Esophagus muscularis mucosa (tissue), 4 donors: ENCODE results near the gene XYLT1. TPM values are rescaled to one million over a fixed set of nuclear protein-coding genes. Genes with fewer than 3 reads are reported as not detected.
"Not testable (repeated sequence)": the region's sequence is repeated elsewhere in the genome, so short reads cannot be mapped to it uniquely, and the experiment has no call there.

Source experiments
- DNase-seq: peaks from one replicate; pipeline ENCODE4 v3.0.0-alpha.2; 2017; ENCODE audit errors: extremely low spot score
- H3K27ac ChIP-seq, 4 donors: fragments of 200-600 bp; sonication (generic); replicated peaks in 1 of 4; 1 replicate in 3 of 4; 2 replicates in 1 of 4; pipeline ENCODE4 v1.5.1; 2016 to 2019; ENCODE audit warnings: mild to moderate bottlenecking in 1 of 4
- H3K27me3 ChIP-seq, 4 donors: fragments of 200-600 bp; sonication (generic); one replicate each; pipeline versions ENCODE4 v1.5.1 to v1.6.0; 2016 to 2019
- H3K36me3 ChIP-seq, 4 donors: fragments of 200-600 bp; sonication (generic); one replicate each; pipeline ENCODE4 v1.5.1; 2016 to 2019
- H3K4me1 ChIP-seq, 4 donors: fragments of 200-600 bp; sonication (generic); one replicate each; pipeline ENCODE4 v1.5.1; 2016 to 2019
- H3K4me3 ChIP-seq, 4 donors: fragments of 200-600 bp; sonication (generic); 1 replicate in 2 of 4; 2 replicates in 2 of 4; pipeline ENCODE4 v1.5.1; 2016 to 2019; ENCODE audit warnings: mild to moderate bottlenecking in 4 of 4, moderate library complexity in 1 of 4
- H3K9me3 ChIP-seq, 4 donors: fragments of 200-600 bp; sonication (generic); 1 replicate in 3 of 4; 2 replicates in 1 of 4; pipeline ENCODE4 v1.5.1; 2016 to 2019
- CTCF ChIP-seq, 3 experiments: fragments of 200-600 bp in 2 of 3; fragments of 450-650 bp in 1 of 3; sonication (generic) in 2 of 3; IDR thresholded peaks; one replicate each; pipeline ENCODE4 v1.5.1; 2017 to 2019; ENCODE audit warnings: antibody characterized with exemption in 3 of 3, mild to moderate bottlenecking in 2 of 3, moderate library complexity in 1 of 3
- EP300 ChIP-seq: sonication (generic); formaldehyde crosslinking; IDR thresholded peaks from one replicate; pipeline ENCODE4 v1.6.1; 2017; ENCODE audit warnings: antibody characterized with exemption
- POLR2A ChIP-seq: fragments of 450-650 bp; IDR thresholded peaks from one replicate; pipeline ENCODE4 v1.6.1; 2017; ENCODE audit warnings: antibody characterized with exemption, moderate library complexity, mild to moderate bottlenecking, low read depth
- POLR2AphosphoS5 ChIP-seq, 2 donors: sonication (generic); formaldehyde crosslinking; IDR thresholded peaks; one replicate each; pipeline ENCODE4 v1.6.1; 2017; ENCODE audit warnings: antibody characterized with exemption in 2 of 2
- WGBS: methylation state at CpG from one replicate; pipeline ENCODE4 v1.1.5; 2018; 5-methylcytosine and 5-hydroxymethylcytosine counted together
- intact Hi-C: fragments of 100-400 bp; cut with DNase I; formaldehyde crosslinking; loops from one replicate; pipeline ENCODE4 v1.15.1; 2023
- total RNA-seq, 4 donors: library from RNA; depleted of rRNA; stranded (reverse); fragments of >200 nt; gene quantifications; one replicate each; pipeline versions ENCODE4 v1.1.0 to v1.2.1, GENCODE V29; 2016

Gene XYLT1
- total RNA-seq, 4 donors from 2014 or later = 25.2 to 57.1 (median 33.5) TPM

- intact Hi-C loops = no loop called here
- no peak for DNase-seq
- Histone ChIP-seq H3K36me3 (no peaks in the 10 kb centered on the region), H3K4me3 (no peak overlapping the region), H3K27me3 (no peaks in the 10 kb centered on the region), H3K4me1 (peaks cover 0 to 16% (median 11%) of the 10 kb centered on the region in 4 donors), H3K9me3 (peaks cover 0 to 15% (median 0%) of the 10 kb centered on the region in 4 donors), H3K27ac (no peak overlapping the region)
- WGBS = 39% methylated on average over 6 of the region's 6 CpGs
- TF ChIP-seq POLR2A (no peak), CTCF (IDR thresholded peaks at IDR 0.05) (no peak), EP300 (no peak), POLR2AphosphoS5 (IDR thresholded peaks at IDR 0.05) (no peak)
Measured at GRCh38 chr16:17512636-17513220, 42.0 kb upstream of the XYLT1 start.

GRCh38 chr16:17511340-17511739, 40.6 kb upstream of the XYLT1 start:
- no peaks in the 10 kb centered on the region for H3K36me3 ChIP-seq
- no peaks in the 10 kb centered on the region for H3K27me3 ChIP-seq
- no peak overlapping the region for H3K4me3 ChIP-seq
- DNase-seq = no peak
- H3K9me3 ChIP-seq = peaks cover 0 to 15% (median 0%) of the 10 kb centered on the region in 4 donors
- no peak for TF ChIP-seq POLR2AphosphoS5 (IDR thresholded peaks at IDR 0.05)
- TF ChIP-seq CTCF (IDR thresholded peaks at IDR 0.05) = no peak
- TF ChIP-seq EP300 = no peak
- TF ChIP-seq POLR2A = no peak
- H3K4me1 ChIP-seq = peaks cover 0 to 16% (median 11%) of the 10 kb centered on the region in 4 donors
- H3K27ac ChIP-seq = no peak overlapping the region
- intact Hi-C loops = no loop called here

DNA sequence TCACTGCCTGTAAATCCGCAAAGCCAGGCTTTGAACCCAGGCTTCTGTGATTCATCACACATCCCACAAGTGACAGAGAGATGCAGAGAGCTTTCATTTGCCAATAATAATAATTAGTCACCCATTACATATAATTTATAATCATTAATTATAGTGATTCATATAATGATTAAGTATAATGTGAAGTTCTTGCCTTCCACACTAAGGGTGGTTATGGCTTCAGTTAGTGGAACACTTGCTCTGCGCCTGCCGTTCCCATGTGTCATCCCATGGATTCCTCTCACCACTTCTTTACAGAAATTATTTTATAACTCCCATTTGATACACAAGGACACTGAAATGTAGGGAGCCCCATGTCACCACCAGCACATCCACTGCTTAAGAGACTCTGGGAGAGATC, 39.8 kb upstream of the XYLT1 start:
- Histone ChIP-seq H3K27ac (no peak overlapping the region), H3K27me3 (no peaks in the 10 kb centered on the region), H3K9me3 (peaks cover 0 to 15% (median 0%) of the 10 kb centered on the region in 4 donors), H3K36me3 (no peaks in the 10 kb centered on the region), H3K4me3 (no peak overlapping the region), H3K4me1 (peaks cover 0 to 16% (median 11%) of the 10 kb centered on the region in 4 donors)
- WGBS = 94% methylated on average over 3 of the region's 3 CpGs
- intact Hi-C loops = no loop called here
- no peak for DNase-seq
- TF ChIP-seq POLR2A = no peak
- no peak for TF ChIP-seq POLR2AphosphoS5 (IDR thresholded peaks at IDR 0.05)
- TF ChIP-seq CTCF (IDR thresholded peaks at IDR 0.05) = no peak
- no peak for TF ChIP-seq EP300

- no peaks in the 10 kb centered on the region for H3K27me3 ChIP-seq
- H3K36me3 ChIP-seq = no peaks in the 10 kb centered on the region
- peaks cover 0 to 15% (median 0%) of the 10 kb centered on the region in 4 donors for H3K9me3 ChIP-seq
- peaks cover 0 to 16% (median 11%) of the 10 kb centered on the region in 4 donors for H3K4me1 ChIP-seq
- intact Hi-C loops = no loop called here
- DNase-seq = no peak
- no peak overlapping the region for H3K4me3 ChIP-seq
- WGBS = 90% methylated on average over 3 of the region's 3 CpGs
- TF ChIP-seq CTCF (IDR thresholded peaks at IDR 0.05) = no peak
- TF ChIP-seq EP300 = no peak
- TF ChIP-seq POLR2AphosphoS5 (IDR thresholded peaks at IDR 0.05) = no peak
- no peak for TF ChIP-seq POLR2A
- H3K27ac ChIP-seq = no peak overlapping the region
Measured at GRCh38 chr16:17509194-17509593, 38.4 kb upstream of the XYLT1 start.

DNA sequence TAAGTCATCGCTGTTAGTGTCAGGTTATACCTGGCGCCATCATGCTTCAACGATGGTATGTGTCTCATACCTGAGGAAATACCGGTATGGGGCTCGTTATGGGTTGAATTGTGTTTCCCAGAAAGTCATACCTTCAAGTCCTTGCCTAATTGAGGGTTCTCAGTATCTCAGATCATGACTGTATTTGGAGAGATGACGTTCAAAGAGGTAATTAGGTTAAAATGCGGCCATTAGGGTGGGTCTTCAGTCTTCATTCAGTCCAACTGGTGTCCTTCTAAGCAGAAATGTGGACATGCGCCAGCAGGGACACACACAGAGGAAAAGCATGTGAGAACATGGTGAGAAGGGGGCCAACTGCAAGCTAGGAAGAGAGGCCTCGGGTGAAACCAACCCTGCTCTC, 37.5 kb upstream of the XYLT1 start:
- H3K36me3 ChIP-seq = no peaks in the 10 kb centered on the region
- no peak overlapping the region for H3K27ac ChIP-seq
- 93% methylated on average over 9 of the region's 9 CpGs for WGBS
- DNase-seq = no peak
- H3K27me3 ChIP-seq = no peaks in the 10 kb centered on the region
- TF ChIP-seq CTCF (IDR thresholded peaks at IDR 0.05) (no peak), EP300 (no peak), POLR2A (no peak), POLR2AphosphoS5 (IDR thresholded peaks at IDR 0.05) (no peak)
- H3K4me3 ChIP-seq = no peak overlapping the region
- peaks cover 0 to 19% (median 12%) of the 10 kb centered on the region in 4 donors for H3K4me1 ChIP-seq
- intact Hi-C loops = no loop called here
- H3K9me3 ChIP-seq = peaks cover 0 to 15% (median 0%) of the 10 kb centered on the region in 4 donors

- H3K27ac ChIP-seq, H3K36me3 ChIP-seq, H3K4me3 ChIP-seq, H3K27me3 ChIP-seq, intact Hi-C loops, DNase-seq: not testable (repeated sequence)
- H3K9me3 ChIP-seq = peaks cover 0 to 15% (median 0%) of the 10 kb centered on the region in 4 donors
- H3K4me1 ChIP-seq = peaks cover 0 to 12% (median 6%) of the 10 kb centered on the region in 4 donors
- 76% methylated on average over 8 of the region's 8 CpGs for WGBS
Measured at GRCh38 chr16:17507516-17507915, 36.8 kb upstream of the XYLT1 start.

DNA sequence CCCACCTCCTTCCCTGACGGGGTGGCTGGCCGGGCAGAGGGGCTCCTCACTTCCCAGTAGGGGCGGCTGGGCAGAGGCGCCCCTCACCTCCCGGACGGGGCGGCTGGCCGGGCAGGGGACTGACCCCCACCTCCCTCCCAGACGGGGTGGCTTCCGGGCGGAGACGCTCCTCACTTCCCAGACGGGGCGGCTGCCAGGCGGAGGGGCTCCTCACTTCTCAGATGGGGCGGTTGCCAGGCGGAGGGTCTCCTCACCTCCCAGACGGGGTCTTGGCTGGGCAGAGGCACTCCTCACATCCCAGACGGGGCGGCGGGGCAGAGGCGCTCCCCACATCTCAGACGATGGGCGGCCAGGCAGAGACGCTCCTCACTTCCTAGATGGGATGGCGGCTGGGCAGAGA, 35.1 kb upstream of the XYLT1 start:
- H3K36me3 ChIP-seq, H3K27ac ChIP-seq, H3K4me3 ChIP-seq, H3K4me1 ChIP-seq, intact Hi-C loops, H3K27me3 ChIP-seq, DNase-seq: not testable (repeated sequence)
- peaks cover 0 to 15% (median 0%) of the 10 kb centered on the region in 4 donors for H3K9me3 ChIP-seq
- WGBS = no CpG with 5 or more reads among the region's 26 CpGs
